22Rv1 (cell line): Measurements from ENCODE around the gene SUSD4.

Experiments used
- CTCF ChIP-seq: fragments of 450-650 bp; IDR thresholded peaks from 2 replicates; pipeline ENCODE4 v1.5.1; 2017; ENCODE audit warnings: mild to moderate bottlenecking
- ZFX ChIP-seq: fragments of 450-650 bp; IDR thresholded peaks from 2 replicates; pipeline ENCODE4 v1.6.1; 2017; ENCODE audit warnings: antibody characterized with exemption, borderline replicate concordance

DNA sequence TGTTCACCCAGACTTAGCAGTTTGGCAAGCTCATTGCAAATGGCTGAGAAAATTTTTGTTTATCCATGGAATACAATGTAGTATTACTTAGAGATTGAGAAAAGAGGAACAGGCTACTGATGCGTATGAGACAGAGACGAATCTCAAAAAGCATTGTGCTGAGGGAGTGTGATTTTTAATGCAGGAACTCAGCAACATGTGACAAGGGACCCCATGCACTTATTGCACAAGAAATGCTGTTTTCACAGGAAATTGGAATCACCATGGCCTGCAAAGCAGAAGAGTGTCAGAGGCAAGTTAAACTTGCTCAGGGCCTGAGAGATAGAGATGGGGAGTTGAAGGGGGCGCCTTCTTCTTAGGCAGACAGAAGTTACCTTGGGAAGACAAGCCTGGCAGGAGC is 188.3 kb downstream of the SUSD4 start:
- TF ChIP-seq CTCF (no peak), ZFX (no peak)
